ENCODE measurements around the gene TTF2. TPM values are rescaled to one million over a fixed set of nuclear protein-coding genes. Genes with fewer than 3 reads are reported as not detected.

The TTF2 gene
- total RNA-seq, 1 experiment from 2014 or later = 29.5 TPM

- Histone ChIP-seq H3K4me2 (ENCODE audit: low read depth, low read length, poor library complexity, severe bottlenecking) (no peak overlapping the region), H4K20me1 (ENCODE audit: insufficient read depth, low read depth, low read length) (no peaks in the 10 kb centered on the region), H3K27me3 (ENCODE audit: low read length) (no peaks in the 10 kb centered on the region), H3K27ac (ENCODE audit: low read length) (no peak overlapping the region), H3K79me2 (ENCODE audit: low read length) (no peaks in the 10 kb centered on the region), H3K4me1 (ENCODE audit: low read length) (no peaks in the 10 kb centered on the region), H2AFZ (ENCODE audit: low read length) (no peak overlapping the region), H3K9me2 (replicated peaks; ENCODE audit: insufficient read depth, low read length) (no peaks in the 10 kb centered on the region), H3K4me3 (ENCODE audit: low read length) (no peak overlapping the region), H3K9me3 (ENCODE audit: low read length) (no peaks in the 10 kb centered on the region), H3K36me3 (ENCODE audit: insufficient read depth, low read length) (no peaks in the 10 kb centered on the region), H3K9ac (ENCODE audit: low read length) (no peak overlapping the region)
- no peak for DNase-seq
Measured at GRCh38 chr1:117120774-117121588, 60.9 kb downstream of the TTF2 start.

GRCh38 chr1:117121589-117122329 lies 61.6 kb downstream of the TTF2 start, which contains the start of gene TRIM45:
Gene TRIM45 (minus strand): TSS chr1:117121749. CDS start chr1:117121201, 548 bp downstream.
- Histone ChIP-seq H3K4me2 (ENCODE audit: low read depth, low read length, poor library complexity, severe bottlenecking) (peak within 1 kb of the TSS; percentile 35), H3K9ac (ENCODE audit: low read length) (no peak within 1 kb of the TSS), H3K27ac (ENCODE audit: low read length) (no peak within 1 kb of the TSS), H3K4me3 (ENCODE audit: low read length) (peak within 1 kb of the TSS; percentile 15; the same call in 1 of the 2 replicates), H2AFZ (ENCODE audit: low read length) (no peak within 1 kb of the TSS), H3K79me2 (ENCODE audit: low read length) (no peaks in the 10 kb centered on the region), H3K9me3 (ENCODE audit: low read length) (no peaks in the 10 kb centered on the region), H3K4me1 (ENCODE audit: low read length) (no peaks in the 10 kb centered on the region), H3K9me2 (replicated peaks; ENCODE audit: insufficient read depth, low read length) (no peaks in the 10 kb centered on the region), H3K36me3 (ENCODE audit: insufficient read depth, low read length) (no peaks in the 10 kb centered on the region), H4K20me1 (ENCODE audit: insufficient read depth, low read depth, low read length) (no peaks in the 10 kb centered on the region), H3K27me3 (ENCODE audit: low read length) (no peaks in the 10 kb centered on the region)
- no peak for DNase-seq

GRCh38 chr1:117122330-117123025 lies 62.4 kb downstream of the TTF2 start:
- H3K4me2 ChIP-seq (ENCODE audit: low read depth, low read length, poor library complexity, severe bottlenecking) = no peak overlapping the region
- H3K9me2 ChIP-seq (replicated peaks; ENCODE audit: insufficient read depth, low read length) = no peaks in the 10 kb centered on the region
- no peak overlapping the region for H3K4me3 ChIP-seq (ENCODE audit: low read length)
- no peak overlapping the region for H3K27ac ChIP-seq (ENCODE audit: low read length)
- no peak for DNase-seq
- no peak overlapping the region for H2AFZ ChIP-seq (ENCODE audit: low read length)
- H3K9me3 ChIP-seq (ENCODE audit: low read length) = no peaks in the 10 kb centered on the region
- H3K79me2 ChIP-seq (ENCODE audit: low read length) = no peaks in the 10 kb centered on the region
- H3K36me3 ChIP-seq (ENCODE audit: insufficient read depth, low read length) = no peaks in the 10 kb centered on the region
- no peaks in the 10 kb centered on the region for H4K20me1 ChIP-seq (ENCODE audit: insufficient read depth, low read depth, low read length)
- H3K9ac ChIP-seq (ENCODE audit: low read length) = no peak overlapping the region
- H3K27me3 ChIP-seq (ENCODE audit: low read length) = no peaks in the 10 kb centered on the region
- no peaks in the 10 kb centered on the region for H3K4me1 ChIP-seq (ENCODE audit: low read length)

- H3K27ac ChIP-seq (ENCODE audit: low read length) = no peak overlapping the region
- no peak overlapping the region for H3K4me3 ChIP-seq (ENCODE audit: low read length)
- no peak overlapping the region for H3K9ac ChIP-seq (ENCODE audit: low read length)
- no peak for DNase-seq
- H3K9me2 ChIP-seq (replicated peaks; ENCODE audit: insufficient read depth, low read length) = no peaks in the 10 kb centered on the region
- H3K9me3 ChIP-seq (ENCODE audit: low read length) = no peaks in the 10 kb centered on the region
- H3K4me2 ChIP-seq (ENCODE audit: low read depth, low read length, poor library complexity, severe bottlenecking) = no peak overlapping the region
- H3K27me3 ChIP-seq (ENCODE audit: low read length) = no peaks in the 10 kb centered on the region
- H2AFZ ChIP-seq (ENCODE audit: low read length) = no peak overlapping the region
- no peaks in the 10 kb centered on the region for H3K4me1 ChIP-seq (ENCODE audit: low read length)
- no peaks in the 10 kb centered on the region for H4K20me1 ChIP-seq (ENCODE audit: insufficient read depth, low read depth, low read length)
- no peaks in the 10 kb centered on the region for H3K79me2 ChIP-seq (ENCODE audit: low read length)
- no peaks in the 10 kb centered on the region for H3K36me3 ChIP-seq (ENCODE audit: insufficient read depth, low read length)
Measured at GRCh38 chr1:117123274-117123673, 63.1 kb downstream of the TTF2 start.

GRCh38 chr1:117124661-117125060 lies 64.5 kb downstream of the TTF2 start:
- Histone ChIP-seq H3K9ac (ENCODE audit: low read length) (no peak overlapping the region), H3K9me3 (ENCODE audit: low read length) (no peaks in the 10 kb centered on the region)

GRCh38 chr1:117127795-117128194 lies 67.7 kb downstream of the TTF2 start:
- Histone ChIP-seq H3K27ac (ENCODE audit: low read length) (no peak overlapping the region), H3K27me3 (ENCODE audit: low read length) (no peaks in the 10 kb centered on the region), H4K20me1 (ENCODE audit: insufficient read depth, low read depth, low read length) (no peaks in the 10 kb centered on the region), H3K4me2 (ENCODE audit: low read depth, low read length, poor library complexity, severe bottlenecking) (no peak overlapping the region), H2AFZ (ENCODE audit: low read length) (no peak overlapping the region), H3K79me2 (ENCODE audit: low read length) (no peaks in the 10 kb centered on the region), H3K9ac (ENCODE audit: low read length) (no peak overlapping the region), H3K4me3 (ENCODE audit: low read length) (no peak overlapping the region), H3K36me3 (ENCODE audit: insufficient read depth, low read length) (no peaks in the 10 kb centered on the region), H3K4me1 (ENCODE audit: low read length) (no peaks in the 10 kb centered on the region), H3K9me3 (ENCODE audit: low read length) (no peaks in the 10 kb centered on the region), H3K9me2 (replicated peaks; ENCODE audit: insufficient read depth, low read length) (no peaks in the 10 kb centered on the region)
- no peak for DNase-seq

More at GRCh38 chr1:117124661-117125060, 64.5 kb downstream of the TTF2 start:
- Histone ChIP-seq H3K4me2 (ENCODE audit: low read depth, low read length, poor library complexity, severe bottlenecking) (no peak overlapping the region), H3K4me3 (ENCODE audit: low read length) (no peak overlapping the region), H3K27me3 (ENCODE audit: low read length) (no peaks in the 10 kb centered on the region), H3K79me2 (ENCODE audit: low read length) (no peaks in the 10 kb centered on the region), H3K36me3 (ENCODE audit: insufficient read depth, low read length) (no peaks in the 10 kb centered on the region), H3K4me1 (ENCODE audit: low read length) (no peaks in the 10 kb centered on the region), H4K20me1 (ENCODE audit: insufficient read depth, low read depth, low read length) (no peaks in the 10 kb centered on the region), H3K27ac (ENCODE audit: low read length) (no peak overlapping the region), H2AFZ (ENCODE audit: low read length) (no peak overlapping the region), H3K9me2 (replicated peaks; ENCODE audit: insufficient read depth, low read length) (no peaks in the 10 kb centered on the region)
- no peak for DNase-seq

- Histone ChIP-seq H3K27me3 (ENCODE audit: low read length) (no peaks in the 10 kb centered on the region), H3K4me3 (ENCODE audit: low read length) (no peak overlapping the region), H3K4me2 (ENCODE audit: low read depth, low read length, poor library complexity, severe bottlenecking) (no peak overlapping the region), H3K4me1 (ENCODE audit: low read length) (no peaks in the 10 kb centered on the region), H3K27ac (ENCODE audit: low read length) (no peak overlapping the region), H3K79me2 (ENCODE audit: low read length) (no peaks in the 10 kb centered on the region), H3K9me2 (replicated peaks; ENCODE audit: insufficient read depth, low read length) (no peaks in the 10 kb centered on the region), H3K9me3 (ENCODE audit: low read length) (no peaks in the 10 kb centered on the region), H3K36me3 (ENCODE audit: insufficient read depth, low read length) (no peaks in the 10 kb centered on the region), H4K20me1 (ENCODE audit: insufficient read depth, low read depth, low read length) (no peaks in the 10 kb centered on the region), H3K9ac (ENCODE audit: low read length) (no peak overlapping the region), H2AFZ (ENCODE audit: low read length) (no peak overlapping the region)
- DNase-seq = peak; percentile 68
Measured at GRCh38 chr1:117128323-117129079, 68.4 kb downstream of the TTF2 start.

All from Karpas-422 (cell line).